DND-41 (cell line): Measurements from ENCODE around the gene ADAMTS1.

Experiments
- EZH2 ChIP-seq: IDR thresholded peaks from 3 replicates; pipeline ENCODE4 v1.6.1; 2012; ENCODE audit warnings: borderline replicate concordance, low read depth, mild to moderate bottlenecking, moderate library complexity, low read length, inconsistent platforms; ENCODE audit not compliant: severe bottlenecking
- TF ChIP-seq, protein P1 (sequence below): IDR thresholded peaks from 2 replicates; pipeline ENCODE4 v1.5.1; 2012; ENCODE audit warnings: borderline replicate concordance, low read length, moderate library complexity, mild to moderate bottlenecking; ENCODE audit not compliant: poor library complexity, severe bottlenecking; ENCODE audit errors: extremely low read depth

DNA sequence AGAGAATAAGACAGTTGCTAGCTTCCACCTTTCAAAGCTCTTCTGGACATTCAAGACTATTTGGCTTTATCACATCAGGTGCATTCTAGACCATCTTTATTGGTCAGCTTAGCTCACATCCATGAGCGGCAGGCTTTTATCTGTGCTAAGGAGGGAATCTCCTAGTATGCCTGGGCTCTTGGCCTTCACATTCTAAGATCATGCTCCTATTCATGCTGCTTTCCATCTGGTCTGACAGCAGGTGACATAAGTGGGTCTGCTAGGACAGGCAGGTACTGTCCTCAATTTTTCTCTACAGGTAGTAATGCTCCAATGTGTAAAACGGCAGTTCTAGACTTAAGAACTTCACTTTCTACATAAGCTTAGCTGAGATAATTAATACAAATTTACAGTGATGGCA lies 39.2 kb upstream of the ADAMTS1 start:
- no peak for TF ChIP-seq EZH2
- TF ChIP-seq, protein P1, sequence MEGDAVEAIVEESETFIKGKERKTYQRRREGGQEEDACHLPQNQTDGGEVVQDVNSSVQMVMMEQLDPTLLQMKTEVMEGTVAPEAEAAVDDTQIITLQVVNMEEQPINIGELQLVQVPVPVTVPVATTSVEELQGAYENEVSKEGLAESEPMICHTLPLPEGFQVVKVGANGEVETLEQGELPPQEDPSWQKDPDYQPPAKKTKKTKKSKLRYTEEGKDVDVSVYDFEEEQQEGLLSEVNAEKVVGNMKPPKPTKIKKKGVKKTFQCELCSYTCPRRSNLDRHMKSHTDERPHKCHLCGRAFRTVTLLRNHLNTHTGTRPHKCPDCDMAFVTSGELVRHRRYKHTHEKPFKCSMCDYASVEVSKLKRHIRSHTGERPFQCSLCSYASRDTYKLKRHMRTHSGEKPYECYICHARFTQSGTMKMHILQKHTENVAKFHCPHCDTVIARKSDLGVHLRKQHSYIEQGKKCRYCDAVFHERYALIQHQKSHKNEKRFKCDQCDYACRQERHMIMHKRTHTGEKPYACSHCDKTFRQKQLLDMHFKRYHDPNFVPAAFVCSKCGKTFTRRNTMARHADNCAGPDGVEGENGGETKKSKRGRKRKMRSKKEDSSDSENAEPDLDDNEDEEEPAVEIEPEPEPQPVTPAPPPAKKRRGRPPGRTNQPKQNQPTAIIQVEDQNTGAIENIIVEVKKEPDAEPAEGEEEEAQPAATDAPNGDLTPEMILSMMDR: no peak
